SK-N-SH treated with all-trans-retinoic acid at 6 μM for 48 hours (cell line): ENCODE measurements around the gene SLC44A3.

Experiments
- ATAC-seq: fragments of 200-7000 bp; cut with Tn5 transposase; 3 replicates; pipeline ENCODE4 v1.9.1; 2020; ENCODE audit warnings: mild to moderate bottlenecking, moderate library complexity
- ARNTL ChIP-seq: fragments of 450-650 bp; formaldehyde crosslinking; IDR thresholded peaks from 2 replicates; pipeline ENCODE4 v1.5.0; 2020; ENCODE audit warnings: low read depth, mild to moderate bottlenecking, moderate library complexity, borderline replicate concordance
- BACH2 ChIP-seq: fragments of 250-450 bp; sonication (Bioruptor Pico); IDR thresholded peaks from 2 replicates; pipeline ENCODE4 v1.9.0; 2021; ENCODE audit warnings: mild to moderate bottlenecking, borderline replicate concordance
- CSDC2 ChIP-seq: fragments of 250-450 bp; sonication (Bioruptor Pico); IDR thresholded peaks from 2 replicates; pipeline ENCODE4 v1.5.0; 2020; ENCODE audit warnings: mild to moderate bottlenecking, moderate library complexity
- ESRRG ChIP-seq: fragments of 250-450 bp; sonication (Bioruptor Pico); IDR thresholded peaks from 2 replicates; pipeline ENCODE4 v1.6.1; 2021; ENCODE audit warnings: mild to moderate bottlenecking
- GLIS3 ChIP-seq: fragments of 250-450 bp; sonication (Bioruptor Pico); IDR thresholded peaks from 2 replicates; pipeline ENCODE4 v1.5.0; 2020; ENCODE audit warnings: mild to moderate bottlenecking, moderate library complexity
- ISL1 ChIP-seq: fragments of 250-450 bp; sonication (Bioruptor Pico); IDR thresholded peaks from 2 replicates; pipeline ENCODE4 v2.1.2; 2022; ENCODE audit warnings: mild to moderate bottlenecking, moderate library complexity
- PPARA ChIP-seq: fragments of 250-450 bp; sonication (Bioruptor Pico); IDR thresholded peaks from 2 replicates; pipeline ENCODE4 v1.5.0; 2020; ENCODE audit warnings: mild to moderate bottlenecking, borderline replicate concordance
- RARB ChIP-seq: fragments of 250-450 bp; sonication (Bioruptor Pico); IDR thresholded peaks from 2 replicates; pipeline ENCODE4 v1.8.0; 2021; ENCODE audit warnings: mild to moderate bottlenecking, moderate library complexity
- SNAI2 ChIP-seq: fragments of 250-450 bp; sonication (Bioruptor Pico); IDR thresholded peaks from 2 replicates; pipeline ENCODE4 v1.5.0; 2020; ENCODE audit warnings: mild to moderate bottlenecking, moderate library complexity
- TCF4 ChIP-seq: fragments of 250-450 bp; sonication (Bioruptor Pico); IDR thresholded peaks from 2 replicates; pipeline ENCODE4 v1.8.0; 2021; ENCODE audit warnings: mild to moderate bottlenecking, moderate library complexity, borderline replicate concordance
- TOX ChIP-seq: fragments of 250-450 bp; sonication (Bioruptor Pico); IDR thresholded peaks from 2 replicates; pipeline ENCODE4 v1.8.0; 2021; ENCODE audit warnings: mild to moderate bottlenecking, moderate library complexity, borderline replicate concordance
- ZC3H10 ChIP-seq: fragments of 250-450 bp; sonication (Bioruptor Pico); IDR thresholded peaks from 2 replicates; pipeline ENCODE4 v1.5.1; 2021; ENCODE audit warnings: mild to moderate bottlenecking, moderate library complexity
- ZFP3 ChIP-seq: fragments of 250-450 bp; sonication (Bioruptor Pico); IDR thresholded peaks from 2 replicates; pipeline ENCODE4 v1.5.0; 2020; ENCODE audit warnings: mild to moderate bottlenecking, moderate library complexity
- ZFP30 ChIP-seq: fragments of 450-650 bp; formaldehyde crosslinking; IDR thresholded peaks from 2 replicates; pipeline ENCODE4 v1.5.0; 2022; ENCODE audit warnings: mild to moderate bottlenecking, moderate library complexity
- ZNF565 ChIP-seq: fragments of 450-650 bp; formaldehyde crosslinking; conservative IDR thresholded peaks from 2 replicates; pipeline ENCODE4 v1.5.0; 2020; ENCODE audit warnings: low read depth, mild to moderate bottlenecking, moderate library complexity
- ZNF70 ChIP-seq: fragments of 450-650 bp; formaldehyde crosslinking; IDR thresholded peaks from 2 replicates; pipeline ENCODE4 v1.5.0; 2020; ENCODE audit warnings: mild to moderate bottlenecking, moderate library complexity
- ZNF8 ChIP-seq: fragments of 450-650 bp; formaldehyde crosslinking; IDR thresholded peaks from 2 replicates; pipeline ENCODE4 v1.5.0; 2020; ENCODE audit warnings: mild to moderate bottlenecking, moderate library complexity
- TF ChIP-seq, protein P1 (sequence below): fragments of 250-450 bp; sonication (Bioruptor Pico); IDR thresholded peaks from 2 replicates; pipeline ENCODE4 v1.5.1; 2020; ENCODE audit warnings: low read depth, mild to moderate bottlenecking, moderate library complexity
- TF ChIP-seq, protein P2 (sequence below): fragments of 250-450 bp; sonication (Bioruptor Pico); IDR thresholded peaks from 2 replicates; pipeline ENCODE4 v1.8.0; 2020; ENCODE audit warnings: mild to moderate bottlenecking, moderate library complexity, borderline replicate concordance
- TF ChIP-seq, protein P3 (sequence below): fragments of 250-450 bp; sonication (Bioruptor Pico); IDR thresholded peaks from 2 replicates; pipeline ENCODE4 v1.5.0; 2020; ENCODE audit warnings: mild to moderate bottlenecking, moderate library complexity
- TF ChIP-seq, protein P4 (sequence below): fragments of 250-450 bp; sonication (Bioruptor Pico); IDR thresholded peaks from 2 replicates; pipeline ENCODE4 v1.5.1; 2021; ENCODE audit warnings: mild to moderate bottlenecking, moderate library complexity

SLC44A3 gene

DNA sequence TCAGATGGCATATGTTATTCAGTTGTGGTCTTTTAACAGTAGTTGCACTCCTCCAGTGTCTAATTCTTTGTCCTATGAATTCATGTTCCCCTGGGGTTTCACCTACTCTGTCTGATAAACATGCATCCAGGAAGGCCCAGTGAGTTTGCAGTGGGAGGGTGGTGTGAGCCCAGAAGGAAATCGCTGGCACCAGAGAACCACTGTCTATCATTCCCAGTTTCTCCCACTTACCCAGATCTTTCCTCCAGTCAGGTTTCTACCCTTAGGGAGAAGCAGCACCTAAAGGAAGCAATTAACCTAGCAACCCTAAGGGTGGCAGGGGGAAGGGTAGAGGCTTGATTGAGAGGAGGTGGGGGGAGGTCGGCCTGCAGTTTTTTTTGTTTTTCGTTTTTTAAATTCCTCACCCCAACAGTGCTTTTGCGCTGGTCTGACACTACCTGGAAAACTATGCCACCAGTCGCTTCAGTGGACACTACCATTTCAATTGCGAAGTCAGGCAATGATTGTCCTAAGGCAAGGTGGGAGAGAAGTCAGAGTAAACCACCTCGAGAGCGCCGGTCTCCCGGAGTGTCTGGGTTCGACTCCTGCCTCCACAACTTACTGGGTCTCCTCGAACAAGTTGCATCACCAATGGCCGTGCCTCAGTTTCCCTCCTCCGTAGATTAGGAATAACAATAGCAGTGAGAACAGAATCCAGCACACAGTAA, 766 bp upstream of the SLC44A3 start:
- TF ChIP-seq, protein P1, sequence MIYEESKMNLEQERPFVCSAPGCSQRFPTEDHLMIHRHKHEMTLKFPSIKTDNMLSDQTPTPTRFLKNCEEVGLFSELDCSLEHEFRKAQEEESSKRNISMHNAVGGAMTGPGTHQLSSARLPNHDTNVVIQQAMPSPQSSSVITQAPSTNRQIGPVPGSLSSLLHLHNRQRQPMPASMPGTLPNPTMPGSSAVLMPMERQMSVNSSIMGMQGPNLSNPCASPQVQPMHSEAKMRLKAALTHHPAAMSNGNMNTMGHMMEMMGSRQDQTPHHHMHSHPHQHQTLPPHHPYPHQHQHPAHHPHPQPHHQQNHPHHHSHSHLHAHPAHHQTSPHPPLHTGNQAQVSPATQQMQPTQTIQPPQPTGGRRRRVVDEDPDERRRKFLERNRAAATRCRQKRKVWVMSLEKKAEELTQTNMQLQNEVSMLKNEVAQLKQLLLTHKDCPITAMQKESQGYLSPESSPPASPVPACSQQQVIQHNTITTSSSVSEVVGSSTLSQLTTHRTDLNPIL: no peak
- TF ChIP-seq PPARA (CRISPR knock-in tag) (no peak), ISL1 (CRISPR knock-in tag) (no peak), ESRRG (CRISPR knock-in tag) (no peak), ZNF565 (CRISPR knock-in tag) (no peak), ZNF70 (no peak), ZNF8 (no peak), ZC3H10 (CRISPR knock-in tag) (no peak), ZFP30 (CRISPR knock-in tag) (no peak), TCF4 (no peak), BACH2 (CRISPR knock-in tag) (no peak), ARNTL (CRISPR knock-in tag) (no peak), RARB (CRISPR knock-in tag) (no peak), CSDC2 (CRISPR knock-in tag) (no peak), ZFP3 (CRISPR knock-in tag) (no peak), GLIS3 (CRISPR knock-in tag) (no peak), SNAI2 (no peak)
- TF ChIP-seq, protein P2, sequence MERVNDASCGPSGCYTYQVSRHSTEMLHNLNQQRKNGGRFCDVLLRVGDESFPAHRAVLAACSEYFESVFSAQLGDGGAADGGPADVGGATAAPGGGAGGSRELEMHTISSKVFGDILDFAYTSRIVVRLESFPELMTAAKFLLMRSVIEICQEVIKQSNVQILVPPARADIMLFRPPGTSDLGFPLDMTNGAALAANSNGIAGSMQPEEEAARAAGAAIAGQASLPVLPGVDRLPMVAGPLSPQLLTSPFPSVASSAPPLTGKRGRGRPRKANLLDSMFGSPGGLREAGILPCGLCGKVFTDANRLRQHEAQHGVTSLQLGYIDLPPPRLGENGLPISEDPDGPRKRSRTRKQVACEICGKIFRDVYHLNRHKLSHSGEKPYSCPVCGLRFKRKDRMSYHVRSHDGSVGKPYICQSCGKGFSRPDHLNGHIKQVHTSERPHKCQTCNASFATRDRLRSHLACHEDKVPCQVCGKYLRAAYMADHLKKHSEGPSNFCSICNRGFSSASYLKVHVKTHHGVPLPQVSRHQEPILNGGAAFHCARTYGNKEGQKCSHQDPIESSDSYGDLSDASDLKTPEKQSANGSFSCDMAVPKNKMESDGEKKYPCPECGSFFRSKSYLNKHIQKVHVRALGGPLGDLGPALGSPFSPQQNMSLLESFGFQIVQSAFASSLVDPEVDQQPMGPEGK: no peak
- TF ChIP-seq, protein P3, sequence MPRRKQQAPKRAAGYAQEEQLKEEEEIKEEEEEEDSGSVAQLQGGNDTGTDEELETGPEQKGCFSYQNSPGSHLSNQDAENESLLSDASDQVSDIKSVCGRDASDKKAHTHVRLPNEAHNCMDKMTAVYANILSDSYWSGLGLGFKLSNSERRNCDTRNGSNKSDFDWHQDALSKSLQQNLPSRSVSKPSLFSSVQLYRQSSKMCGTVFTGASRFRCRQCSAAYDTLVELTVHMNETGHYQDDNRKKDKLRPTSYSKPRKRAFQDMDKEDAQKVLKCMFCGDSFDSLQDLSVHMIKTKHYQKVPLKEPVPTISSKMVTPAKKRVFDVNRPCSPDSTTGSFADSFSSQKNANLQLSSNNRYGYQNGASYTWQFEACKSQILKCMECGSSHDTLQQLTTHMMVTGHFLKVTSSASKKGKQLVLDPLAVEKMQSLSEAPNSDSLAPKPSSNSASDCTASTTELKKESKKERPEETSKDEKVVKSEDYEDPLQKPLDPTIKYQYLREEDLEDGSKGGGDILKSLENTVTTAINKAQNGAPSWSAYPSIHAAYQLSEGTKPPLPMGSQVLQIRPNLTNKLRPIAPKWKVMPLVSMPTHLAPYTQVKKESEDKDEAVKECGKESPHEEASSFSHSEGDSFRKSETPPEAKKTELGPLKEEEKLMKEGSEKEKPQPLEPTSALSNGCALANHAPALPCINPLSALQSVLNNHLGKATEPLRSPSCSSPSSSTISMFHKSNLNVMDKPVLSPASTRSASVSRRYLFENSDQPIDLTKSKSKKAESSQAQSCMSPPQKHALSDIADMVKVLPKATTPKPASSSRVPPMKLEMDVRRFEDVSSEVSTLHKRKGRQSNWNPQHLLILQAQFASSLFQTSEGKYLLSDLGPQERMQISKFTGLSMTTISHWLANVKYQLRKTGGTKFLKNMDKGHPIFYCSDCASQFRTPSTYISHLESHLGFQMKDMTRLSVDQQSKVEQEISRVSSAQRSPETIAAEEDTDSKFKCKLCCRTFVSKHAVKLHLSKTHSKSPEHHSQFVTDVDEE (CRISPR knock-in tag): no peak
- TF ChIP-seq, protein P4, sequence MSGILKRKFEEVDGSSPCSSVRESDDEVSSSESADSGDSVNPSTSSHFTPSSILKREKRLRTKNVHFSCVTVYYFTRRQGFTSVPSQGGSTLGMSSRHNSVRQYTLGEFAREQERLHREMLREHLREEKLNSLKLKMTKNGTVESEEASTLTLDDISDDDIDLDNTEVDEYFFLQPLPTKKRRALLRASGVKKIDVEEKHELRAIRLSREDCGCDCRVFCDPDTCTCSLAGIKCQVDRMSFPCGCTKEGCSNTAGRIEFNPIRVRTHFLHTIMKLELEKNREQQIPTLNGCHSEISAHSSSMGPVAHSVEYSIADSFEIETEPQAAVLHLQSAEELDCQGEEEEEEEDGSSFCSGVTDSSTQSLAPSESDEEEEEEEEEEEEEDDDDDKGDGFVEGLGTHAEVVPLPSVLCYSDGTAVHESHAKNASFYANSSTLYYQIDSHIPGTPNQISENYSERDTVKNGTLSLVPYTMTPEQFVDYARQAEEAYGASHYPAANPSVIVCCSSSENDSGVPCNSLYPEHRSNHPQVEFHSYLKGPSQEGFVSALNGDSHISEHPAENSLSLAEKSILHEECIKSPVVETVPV (CRISPR knock-in tag): no peak
- no peak for ATAC-seq

DNA sequence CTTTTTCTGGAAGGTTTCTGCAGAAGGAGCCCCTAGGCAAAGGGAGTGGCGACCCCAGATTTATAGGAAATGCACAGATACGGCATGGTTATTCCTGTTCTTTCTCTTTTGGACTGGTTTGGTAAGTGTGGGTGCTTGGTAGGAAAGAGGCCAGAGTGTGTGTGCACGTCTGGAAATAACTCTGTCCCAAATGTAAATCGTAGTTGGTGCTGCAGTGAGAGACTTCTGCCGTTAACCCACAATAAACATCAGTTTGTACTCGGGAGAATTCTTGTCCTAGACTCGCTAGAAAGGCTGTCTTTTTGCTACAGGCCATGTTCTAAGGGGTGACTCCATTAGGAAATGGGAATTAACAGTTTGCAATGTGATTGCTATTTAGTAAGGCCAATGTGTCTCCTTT, 779 bp downstream of the SLC44A3 start:
- ATAC-seq: no peak
- TF ChIP-seq ZFP3 (CRISPR knock-in tag) (no peak), TCF4 (no peak), ZFP30 (CRISPR knock-in tag) (no peak), TOX (CRISPR knock-in tag) (no peak), SNAI2 (no peak), ZC3H10 (CRISPR knock-in tag) (no peak), PPARA (CRISPR knock-in tag) (no peak), ARNTL (CRISPR knock-in tag) (no peak)
- TF ChIP-seq, protein P4 (CRISPR knock-in tag): no peak
- TF ChIP-seq, protein P2: no peak
- TF ChIP-seq, protein P1: no peak
